Neural progenitor cell (in vitro differentiated cells): ENCODE measurements around the gene PYGM. TPM values are rescaled to one million over a fixed set of nuclear protein-coding genes. Genes with fewer than 3 reads are reported as not detected.

ENCODE experiments used
- DNase-seq: peaks from one replicate; pipeline ENCODE4 v3.0.0-alpha.2; 2016; ENCODE audit warnings: low spot score
- H2AFZ ChIP-seq: fragments of 200-600 bp; sonication (generic); replicated peaks from 2 replicates; pipeline ENCODE4 v1.6.1; 2016; ENCODE audit warnings: antibody characterized with exemption
- H3F3A ChIP-seq: fragments of 200-600 bp; sonication (generic); 2 replicates; pipeline ENCODE4 v1.6.1; 2016; ENCODE audit warnings: antibody characterized with exemption, low read depth
- H3K27ac ChIP-seq: fragments of 200-600 bp; sonication (generic); 2 replicates; pipeline ENCODE4 v1.5.1; 2016; ENCODE audit warnings: mild to moderate bottlenecking
- H3K27me3 ChIP-seq: fragments of 200-600 bp; sonication (generic); 2 replicates; pipeline ENCODE4 v1.6.1; 2016; ENCODE audit warnings: mild to moderate bottlenecking, moderate library complexity
- H3K36me3 ChIP-seq: fragments of 200-600 bp; sonication (generic); 2 replicates; pipeline ENCODE4 v1.5.1; 2016
- H3K4me1 ChIP-seq: fragments of 200-600 bp; sonication (generic); 2 replicates; pipeline ENCODE4 v1.6.1; 2016; ENCODE audit warnings: mixed run types
- H3K4me2 ChIP-seq: fragments of 200-600 bp; sonication (generic); 2 replicates; pipeline ENCODE4 v1.6.1; 2016
- H3K4me3 ChIP-seq: fragments of 200-600 bp; sonication (generic); 2 replicates; pipeline ENCODE4 v1.5.1; 2016
- H3K79me2 ChIP-seq: fragments of 200-600 bp; sonication (generic); 2 replicates; pipeline ENCODE4 v1.6.1; 2016; ENCODE audit warnings: low read depth
- H3K9ac ChIP-seq: fragments of 200-600 bp; sonication (generic); 2 replicates; pipeline ENCODE4 v1.6.1; 2016
- H3K9me3 ChIP-seq: fragments of 200-600 bp; sonication (generic); 2 replicates; pipeline ENCODE4 v1.5.1; 2016; ENCODE audit warnings: low read depth
- H4K20me1 ChIP-seq: fragments of 200-600 bp; sonication (generic); 2 replicates; pipeline ENCODE4 v1.6.1; 2016; ENCODE audit warnings: low read depth
- H3K27ac Mint-ChIP-seq: 3 replicates; pipeline ENCODE4 v1.8.0; 2021; ENCODE audit warnings: mixed read lengths
- H3K27me3 Mint-ChIP-seq: 2 replicates; pipeline ENCODE4 v1.8.0; 2022; ENCODE audit warnings: low read depth, mild to moderate bottlenecking, inconsistent platforms, moderate library complexity, mixed read lengths; ENCODE audit not compliant: insufficient read depth
- H3K36me3 Mint-ChIP-seq: 3 replicates; pipeline ENCODE4 v1.8.0; 2021; ENCODE audit warnings: mixed read lengths
- H3K4me1 Mint-ChIP-seq: 3 replicates; pipeline ENCODE4 v1.8.0; 2021; ENCODE audit warnings: mixed read lengths
- H3K4me3 Mint-ChIP-seq: 3 replicates; pipeline ENCODE4 v1.8.0; 2021; ENCODE audit warnings: mild to moderate bottlenecking, moderate library complexity, mixed read lengths
- H3K9me3 Mint-ChIP-seq: 3 replicates; pipeline ENCODE4 v1.8.0; 2020; ENCODE audit warnings: mixed read lengths
- CTCF ChIP-seq: fragments of 200-600 bp; sonication (generic); IDR thresholded peaks from 2 replicates; pipeline ENCODE4 v1.5.1; 2017; ENCODE audit warnings: antibody characterized with exemption, mild to moderate bottlenecking
- EZH2 ChIP-seq: fragments of 200-600 bp; sonication (generic); IDR thresholded peaks from 2 replicates; pipeline ENCODE4 v1.6.1; 2017; ENCODE audit warnings: antibody characterized with exemption, mild to moderate bottlenecking, moderate library complexity
- EZH2phosphoT487 ChIP-seq: fragments of 200-600 bp; sonication (generic); IDR thresholded peaks from 2 replicates; pipeline ENCODE4 v1.6.1; 2017; ENCODE audit warnings: antibody characterized with exemption
- total RNA-seq: library from RNA; depleted of rRNA; stranded (reverse); fragments of >200 nt; gene quantifications from 2 replicates; pipeline ENCODE4 v1.2.3, GENCODE V29; 2015; ENCODE audit warnings: low replicate concordance

The PYGM gene
- total RNA-seq, 1 donor from 2014 or later, result 1.4 TPM

- Histone ChIP-seq H4K20me1 (peaks cover 100% of the 10 kb centered on the region), H3F3A (peaks cover 99% of the 10 kb centered on the region), H2AFZ (no peak overlapping the region), H3K79me2 (peaks cover 71% of the 10 kb centered on the region), H3K27me3 (no peaks in the 10 kb centered on the region), H3K27ac (no peak overlapping the region), H3K36me3 (peaks cover 39% of the 10 kb centered on the region), H3K9me3 (no peaks in the 10 kb centered on the region), H3K4me2 (no peak overlapping the region), H3K9ac (no peak overlapping the region), H3K4me1 (peaks cover 38% of the 10 kb centered on the region), H3K4me3 (no peak overlapping the region)
- Mint-ChIP-seq H3K4me3 (no peak overlapping the region), H3K36me3 (peaks cover 53% of the 10 kb centered on the region), H3K27ac (no peak overlapping the region), H3K9me3 (no peaks in the 10 kb centered on the region), H3K27me3 (peaks cover 12% of the 10 kb centered on the region), H3K4me1 (peaks cover 55% of the 10 kb centered on the region)
- DNase-seq, result peak; percentile 84
- TF ChIP-seq EZH2phosphoT487 (no peak), CTCF (peak; percentile 81), EZH2 (no peak)
Measured at GRCh38 chr11:64767344-64768299, 7.8 kb upstream of the PYGM start.

DNA sequence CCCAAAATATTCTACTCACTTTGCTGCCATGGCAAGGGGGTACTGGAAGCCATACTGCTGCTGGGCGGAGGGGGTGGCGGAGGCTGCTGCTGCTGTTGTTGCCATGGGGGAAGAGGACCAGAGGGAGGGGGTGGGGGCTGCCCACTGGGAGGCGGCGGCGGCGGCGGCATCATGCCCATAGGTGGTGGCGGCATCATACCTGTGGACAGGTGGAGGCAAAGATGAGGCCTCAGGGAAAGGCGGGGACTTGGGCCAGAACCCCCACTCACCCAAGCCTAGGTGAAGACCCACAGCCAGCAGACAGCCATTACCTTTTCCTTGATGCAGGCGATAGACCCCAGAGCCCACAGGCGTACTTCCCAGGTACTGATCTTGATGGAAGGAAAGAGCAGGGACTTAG lies 7.1 kb upstream of the PYGM start:
- H3K4me3 ChIP-seq, result no peak overlapping the region
- no peak for DNase-seq
- H3K4me1 ChIP-seq, result peaks cover 42% of the 10 kb centered on the region
- no peaks in the 10 kb centered on the region for H3K27me3 ChIP-seq
- TF ChIP-seq EZH2phosphoT487 (no peak), EZH2 (no peak), CTCF (no peak)
- peaks cover 17% of the 10 kb centered on the region for H3K27me3 Mint-ChIP-seq
- H3K9me3 ChIP-seq, result no peaks in the 10 kb centered on the region
- H3K36me3 Mint-ChIP-seq, result peaks cover 55% of the 10 kb centered on the region
- H3K4me2 ChIP-seq, result no peak overlapping the region
- no peaks in the 10 kb centered on the region for H3K9me3 Mint-ChIP-seq
- H3K79me2 ChIP-seq, result peaks cover 64% of the 10 kb centered on the region
- H3K9ac ChIP-seq, result no peak overlapping the region
- H3K27ac ChIP-seq, result no peak overlapping the region
- H3K4me1 Mint-ChIP-seq, result peaks cover 61% of the 10 kb centered on the region
- no peak overlapping the region for H3K4me3 Mint-ChIP-seq
- no peak overlapping the region for H2AFZ ChIP-seq
- H3K27ac Mint-ChIP-seq, result no peak overlapping the region
- peaks cover 31% of the 10 kb centered on the region for H3K36me3 ChIP-seq
- H3F3A ChIP-seq, result peaks cover 99% of the 10 kb centered on the region
- peaks cover 100% of the 10 kb centered on the region for H4K20me1 ChIP-seq

DNA sequence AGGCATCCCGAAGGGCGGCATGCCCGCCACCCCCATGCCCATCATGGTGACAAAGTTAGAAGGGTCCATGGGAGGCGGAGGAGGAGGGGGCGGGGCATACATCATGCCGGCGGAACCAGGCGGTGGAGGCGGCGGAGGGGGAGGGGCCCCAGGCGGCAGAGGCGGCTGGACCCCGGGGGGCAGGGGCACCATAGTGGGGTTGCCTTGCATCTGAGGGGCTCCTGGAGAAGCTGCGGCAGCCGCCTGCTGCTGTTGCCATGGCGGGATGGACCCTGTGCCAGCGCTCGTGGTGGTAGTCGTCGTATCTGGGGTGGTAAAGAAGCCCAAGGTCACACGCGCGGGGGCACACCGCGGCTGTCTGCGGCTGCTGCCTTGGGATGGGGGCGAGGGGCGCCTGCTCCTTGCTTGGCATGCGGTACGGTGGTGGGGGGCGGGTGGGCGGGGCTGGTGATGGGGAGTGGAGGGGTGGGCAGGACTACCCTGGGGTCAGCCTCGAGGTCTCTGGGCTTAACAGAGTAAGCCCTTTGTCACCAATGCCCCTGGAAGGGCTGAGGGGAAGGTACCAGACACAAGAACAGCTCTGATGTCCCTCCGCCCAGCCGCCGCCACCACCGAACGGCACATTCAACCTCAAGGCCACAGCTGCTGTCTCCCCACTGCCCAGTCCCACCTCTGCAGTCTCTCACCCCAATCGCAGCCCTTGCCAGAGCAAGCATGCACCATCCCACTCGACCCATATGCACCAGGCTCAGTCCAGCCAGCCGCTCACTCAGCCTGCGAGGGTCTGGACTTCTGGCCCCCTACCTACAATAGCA lies 6.3 kb upstream of the PYGM start:
- no peak for DNase-seq
- Mint-ChIP-seq H3K4me1 (peaks cover 66% of the 10 kb centered on the region), H3K27ac (peak overlapping the region; percentile 29), H3K27me3 (peaks cover 17% of the 10 kb centered on the region), H3K4me3 (peak overlapping the region; percentile 35), H3K9me3 (no peaks in the 10 kb centered on the region), H3K36me3 (peaks cover 47% of the 10 kb centered on the region)
- H3K36me3 ChIP-seq, result peaks cover 23% of the 10 kb centered on the region
- no peaks in the 10 kb centered on the region for H3K9me3 ChIP-seq
- no peak overlapping the region for H3K4me2 ChIP-seq
- peaks cover 100% of the 10 kb centered on the region for H4K20me1 ChIP-seq
- peaks cover 56% of the 10 kb centered on the region for H3K79me2 ChIP-seq
- no peak for TF ChIP-seq EZH2phosphoT487
- H3K27ac ChIP-seq, result no peak overlapping the region
- no peak overlapping the region for H3K9ac ChIP-seq
- H3F3A ChIP-seq, result peaks cover 98% of the 10 kb centered on the region
- H3K27me3 ChIP-seq, result no peaks in the 10 kb centered on the region
- H2AFZ ChIP-seq, result no peak overlapping the region
- H3K4me3 ChIP-seq, result no peak overlapping the region
- peaks cover 42% of the 10 kb centered on the region for H3K4me1 ChIP-seq
